ENCODE measurements around the gene RIMOC1.

- TF ChIP-seq, protein P1, sequence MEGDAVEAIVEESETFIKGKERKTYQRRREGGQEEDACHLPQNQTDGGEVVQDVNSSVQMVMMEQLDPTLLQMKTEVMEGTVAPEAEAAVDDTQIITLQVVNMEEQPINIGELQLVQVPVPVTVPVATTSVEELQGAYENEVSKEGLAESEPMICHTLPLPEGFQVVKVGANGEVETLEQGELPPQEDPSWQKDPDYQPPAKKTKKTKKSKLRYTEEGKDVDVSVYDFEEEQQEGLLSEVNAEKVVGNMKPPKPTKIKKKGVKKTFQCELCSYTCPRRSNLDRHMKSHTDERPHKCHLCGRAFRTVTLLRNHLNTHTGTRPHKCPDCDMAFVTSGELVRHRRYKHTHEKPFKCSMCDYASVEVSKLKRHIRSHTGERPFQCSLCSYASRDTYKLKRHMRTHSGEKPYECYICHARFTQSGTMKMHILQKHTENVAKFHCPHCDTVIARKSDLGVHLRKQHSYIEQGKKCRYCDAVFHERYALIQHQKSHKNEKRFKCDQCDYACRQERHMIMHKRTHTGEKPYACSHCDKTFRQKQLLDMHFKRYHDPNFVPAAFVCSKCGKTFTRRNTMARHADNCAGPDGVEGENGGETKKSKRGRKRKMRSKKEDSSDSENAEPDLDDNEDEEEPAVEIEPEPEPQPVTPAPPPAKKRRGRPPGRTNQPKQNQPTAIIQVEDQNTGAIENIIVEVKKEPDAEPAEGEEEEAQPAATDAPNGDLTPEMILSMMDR (IDR thresholded peaks at IDR 0.05) = no peak
- no peak for TF ChIP-seq POLR2A (IDR thresholded peaks at IDR 0.05)
These were observed 17.0 kb downstream of the RIMOC1 start for GRCh38 chr5:41921166-41921565.
